ENCODE measurements around the gene LRMDA. TPM values are rescaled to one million over a fixed set of nuclear protein-coding genes. Genes with fewer than 3 reads are reported as not detected.

The LRMDA gene
- total and polyA plus RNA-seq, 2 of the 8 experiments (the other 6 are each of a cell fraction or from before 2014, with no cell fraction given), result 0.86 to 2.8 TPM

- no peak overlapping the region for H3K4me3 ChIP-seq (ENCODE audit: extremely low read depth in 1 of 4, insufficient read depth in 2 of 4, low read depth in 3 of 4, low read length in 4 of 4)
- FAIRE-seq, result no peak
- no peaks in the 10 kb centered on the region for H3K9me3 ChIP-seq (ENCODE audit: insufficient read depth in 2 of 2, low read depth in 1 of 2, low read length in 1 of 2)
- no peak overlapping the region for H2BK20ac ChIP-seq (ENCODE audit: low read length)
- peaks cover 4 to 12% (median 8%) of the 10 kb centered on the region in 4 experiments; a peak in 5 of 7 replicates for H3K4me1 ChIP-seq (replicated peaks in 1 of 4; ENCODE audit: control insufficient read depth in 3 of 4, insufficient read depth in 4 of 4, low read length in 3 of 4)
- no peak overlapping the region for H3K27ac ChIP-seq (ENCODE audit: low read depth, low read length)
- CTCF ChIA-PET (ENCODE audit: partially characterized antibody), result no interaction called here
- H4K91ac ChIP-seq (replicated peaks; ENCODE audit: insufficient read length, low read length), result no peak overlapping the region
- no peaks in the 10 kb centered on the region for H3K79me1 ChIP-seq (ENCODE audit: low read depth, low read length)
- POLR2A ChIA-PET (ENCODE audit: partially characterized antibody), result no interaction called here
- H2BK5ac ChIP-seq (ENCODE audit: low read depth, low read length), result no peak overlapping the region
- no peak overlapping the region for H3K4ac ChIP-seq (replicated peaks; ENCODE audit: insufficient read length, low read depth, low read length)
- no peaks in the 10 kb centered on the region for H3K79me2 ChIP-seq (ENCODE audit: control insufficient read depth in 1 of 2, insufficient read depth in 2 of 2, low read length in 2 of 2)
- H3K23ac ChIP-seq (ENCODE audit: insufficient read length), result no peak overlapping the region
- H3K36me3 ChIP-seq (ENCODE audit: control insufficient read depth in 2 of 4, insufficient read depth in 4 of 4, low read length in 3 of 4), result no peaks in the 10 kb centered on the region
- no peak overlapping the region for H4K5ac ChIP-seq (ENCODE audit: insufficient read length, low read depth, low read length)
- H3K23me2 ChIP-seq (ENCODE audit: low read depth, low read length), result peaks cover 4% of the 10 kb centered on the region; the same call in 1 of the 2 replicates
- no peak overlapping the region for H2BK15ac ChIP-seq (ENCODE audit: low read length)
- H3K9ac ChIP-seq (replicated peaks in 1 of 4; ENCODE audit: extremely low read depth in 1 of 4, low read depth in 3 of 4, low read length in 3 of 4), result no peak overlapping the region
- H3K56ac ChIP-seq (replicated peaks; ENCODE audit: insufficient read length, low read depth, low read length), result no peak overlapping the region
- TF ChIP-seq FOSL1 (IDR thresholded peaks at IDR 0.05; ENCODE audit: insufficient read depth, low read depth, low read length), result no peak
- no peak for TF ChIP-seq TAF7 (optimal IDR thresholded peaks at IDR 0.05; ENCODE audit: borderline replicate concordance, low read depth, low read length)
- TF ChIP-seq RFX5 (IDR thresholded peaks at IDR 0.05; ENCODE audit: borderline replicate concordance, low read depth, low read length), result no peak
- TF ChIP-seq TCF12 (IDR thresholded peaks at IDR 0.05; ENCODE audit: low read depth, low read length), result no peak
- TF ChIP-seq MAFK (IDR thresholded peaks at IDR 0.05; ENCODE audit: low read depth, low read length), result no peak
- no peak for TF ChIP-seq SAP30 (IDR thresholded peaks at IDR 0.05; ENCODE audit: insufficient read depth, insufficient replicate concordance, low read length)
- no peak for DNase-seq (ENCODE audit: low read depth in 1 of 2, low spot score in 2 of 2)
- no peak overlapping the region for H3K14ac ChIP-seq (ENCODE audit: insufficient read length)
- H3K18ac ChIP-seq (ENCODE audit: extremely low read depth, low read length), result no peak overlapping the region; the same call in 1 of the 2 replicates
- peaks cover 0 to under 1% of the 10 kb centered on the region in 2 experiments for H4K20me1 ChIP-seq (replicated peaks in 1 of 2; ENCODE audit: control insufficient read depth in 1 of 2, insufficient read depth in 2 of 2, low read length in 2 of 2)
- 93% methylated on average over 9 of the region's 9 CpGs; no CpG with 5 or more reads in 1 of the 2 experiments for WGBS, 2 experiments (ENCODE audit: extremely low coverage in 1 of 2, insufficient coverage in 1 of 2, insufficient read length in 1 of 2, insufficient replicate concordance in 2 of 2, low coverage in 1 of 2, low lambda C conversion rate in 2 of 2, missing lambda C conversion rate in 1 of 2)
- peaks cover 0 to 25% (median 20%) of the 10 kb centered on the region in 4 experiments; a peak in 6 of 7 replicates for H3K27me3 ChIP-seq (replicated peaks in 1 of 4; ENCODE audit: control insufficient read depth in 3 of 4, extremely low read depth in 1 of 4, insufficient read depth in 3 of 4, low read length in 3 of 4)
- H2BK12ac ChIP-seq (ENCODE audit: low read depth, low read length), result no peak overlapping the region
- no peak overlapping the region for H3K4me2 ChIP-seq (ENCODE audit: insufficient read depth in 1 of 2, low read depth in 2 of 2, low read length in 2 of 2)
- H2BK120ac ChIP-seq (replicated peaks; ENCODE audit: low read depth, low read length), result no peak overlapping the region
- H2AFZ ChIP-seq (ENCODE audit: low read length), result no peak overlapping the region
- no peak overlapping the region for H4K8ac ChIP-seq (ENCODE audit: extremely low read depth, insufficient read depth, low read length)
- no peak overlapping the region for H2AK5ac ChIP-seq (ENCODE audit: low read depth, low read length)
Observed at GRCh38 chr10:75456122-75456521, 24.7 kb downstream of the LRMDA start.
